ENCODE data around the gene MAP2K3. TPM values are rescaled to one million over a fixed set of nuclear protein-coding genes. Genes with fewer than 3 reads are reported as not detected.

The MAP2K3 gene
- polyA plus RNA-seq, 2 of the 4 experiments (the other 2 are of a cell fraction), result 13.9 to 37.1 TPM

DNA sequence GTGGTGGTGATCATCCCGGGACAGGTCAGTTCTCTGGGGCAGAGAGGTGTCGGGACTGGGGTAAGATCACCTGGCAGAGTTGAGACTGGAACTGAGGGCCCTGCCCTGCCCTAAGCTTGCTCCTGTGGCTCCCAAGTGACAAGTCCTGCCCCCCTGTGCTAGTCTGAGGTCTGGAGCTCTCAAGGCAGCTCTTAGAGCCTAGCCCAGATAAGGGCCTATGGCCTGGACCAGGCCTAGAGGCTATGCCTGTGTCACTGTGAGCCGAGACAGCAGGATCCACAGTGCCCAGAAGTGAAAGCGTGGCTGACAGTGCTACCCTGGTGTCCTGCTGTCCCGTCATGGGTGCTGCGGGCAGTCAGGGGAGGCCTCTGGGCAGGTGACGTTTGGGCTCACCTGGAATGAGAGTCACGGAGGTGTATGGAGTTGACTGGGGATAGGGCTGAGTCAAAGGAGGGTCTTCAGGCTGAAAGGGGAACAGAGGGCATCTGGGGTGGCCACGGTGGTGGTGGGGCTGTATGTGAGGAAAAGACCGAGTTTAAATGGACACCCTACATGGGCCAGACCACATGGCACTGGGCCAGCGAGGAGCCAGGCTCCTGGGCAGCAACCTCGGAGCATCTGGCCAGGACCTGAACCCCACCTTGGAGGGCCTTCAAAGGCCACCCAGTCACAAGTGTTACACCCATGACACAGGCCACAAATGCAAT, 36.8 kb upstream of the MAP2K3 start:
- Histone ChIP-seq H3K4me1 (no peaks in the 10 kb centered on the region), H3K27ac (no peak overlapping the region), H3K4me2 (no peak overlapping the region), H3K4me3 (no peak overlapping the region), H3K9me3 (no peaks in the 10 kb centered on the region)
- no peak for DNase-seq (ENCODE audit: low read depth in 1 of 2, low spot score in 1 of 2)
- 73% methylated on average over 12 of the region's 12 CpGs for WGBS (ENCODE audit: missing lambda C conversion rate)
- FAIRE-seq, result no peak
- TF ChIP-seq HOXB5 (CRISPR knock-in tag; IDR thresholded peaks at IDR 0.05), result no peak
- TF ChIP-seq PHF8 (IDR thresholded peaks at IDR 0.05; ENCODE audit: borderline replicate concordance, low read depth), result no peak
- no peak for TF ChIP-seq NFE2L2 (conservative IDR thresholded peaks at IDR 0.05; ENCODE audit: low read length)
- no peak for TF ChIP-seq TFCP2L1 (CRISPR knock-in tag; IDR thresholded peaks at IDR 0.05)
- TF ChIP-seq HOXA7 (CRISPR knock-in tag; IDR thresholded peaks at IDR 0.05), result no peak
- TF ChIP-seq, protein P1, sequence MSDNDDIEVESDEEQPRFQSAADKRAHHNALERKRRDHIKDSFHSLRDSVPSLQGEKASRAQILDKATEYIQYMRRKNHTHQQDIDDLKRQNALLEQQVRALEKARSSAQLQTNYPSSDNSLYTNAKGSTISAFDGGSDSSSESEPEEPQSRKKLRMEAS (IDR thresholded peaks at IDR 0.05), result no peak
- TF ChIP-seq CHD2 (IDR thresholded peaks at IDR 0.05; ENCODE audit: low read length, partially characterized antibody), result no peak
- TF ChIP-seq, protein P2, sequence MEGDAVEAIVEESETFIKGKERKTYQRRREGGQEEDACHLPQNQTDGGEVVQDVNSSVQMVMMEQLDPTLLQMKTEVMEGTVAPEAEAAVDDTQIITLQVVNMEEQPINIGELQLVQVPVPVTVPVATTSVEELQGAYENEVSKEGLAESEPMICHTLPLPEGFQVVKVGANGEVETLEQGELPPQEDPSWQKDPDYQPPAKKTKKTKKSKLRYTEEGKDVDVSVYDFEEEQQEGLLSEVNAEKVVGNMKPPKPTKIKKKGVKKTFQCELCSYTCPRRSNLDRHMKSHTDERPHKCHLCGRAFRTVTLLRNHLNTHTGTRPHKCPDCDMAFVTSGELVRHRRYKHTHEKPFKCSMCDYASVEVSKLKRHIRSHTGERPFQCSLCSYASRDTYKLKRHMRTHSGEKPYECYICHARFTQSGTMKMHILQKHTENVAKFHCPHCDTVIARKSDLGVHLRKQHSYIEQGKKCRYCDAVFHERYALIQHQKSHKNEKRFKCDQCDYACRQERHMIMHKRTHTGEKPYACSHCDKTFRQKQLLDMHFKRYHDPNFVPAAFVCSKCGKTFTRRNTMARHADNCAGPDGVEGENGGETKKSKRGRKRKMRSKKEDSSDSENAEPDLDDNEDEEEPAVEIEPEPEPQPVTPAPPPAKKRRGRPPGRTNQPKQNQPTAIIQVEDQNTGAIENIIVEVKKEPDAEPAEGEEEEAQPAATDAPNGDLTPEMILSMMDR (IDR thresholded peaks at IDR 0.05), result no peak
- TF ChIP-seq, protein P3, sequence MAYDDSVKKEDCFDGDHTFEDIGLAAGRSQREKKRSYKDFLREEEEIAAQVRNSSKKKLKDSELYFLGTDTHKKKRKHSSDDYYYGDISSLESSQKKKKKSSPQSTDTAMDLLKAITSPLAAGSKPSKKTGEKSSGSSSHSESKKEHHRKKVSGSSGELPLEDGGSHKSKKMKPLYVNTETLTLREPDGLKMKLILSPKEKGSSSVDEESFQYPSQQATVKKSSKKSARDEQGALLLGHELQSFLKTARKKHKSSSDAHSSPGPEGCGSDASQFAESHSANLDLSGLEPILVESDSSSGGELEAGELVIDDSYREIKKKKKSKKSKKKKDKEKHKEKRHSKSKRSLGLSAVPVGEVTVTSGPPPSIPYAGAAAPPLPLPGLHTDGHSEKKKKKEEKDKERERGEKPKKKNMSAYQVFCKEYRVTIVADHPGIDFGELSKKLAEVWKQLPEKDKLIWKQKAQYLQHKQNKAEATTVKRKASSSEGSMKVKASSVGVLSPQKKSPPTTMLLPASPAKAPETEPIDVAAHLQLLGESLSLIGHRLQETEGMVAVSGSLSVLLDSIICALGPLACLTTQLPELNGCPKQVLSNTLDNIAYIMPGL (CRISPR knock-in tag; IDR thresholded peaks at IDR 0.05; ENCODE audit: borderline replicate concordance), result no peak
- TF ChIP-seq, protein P4, sequence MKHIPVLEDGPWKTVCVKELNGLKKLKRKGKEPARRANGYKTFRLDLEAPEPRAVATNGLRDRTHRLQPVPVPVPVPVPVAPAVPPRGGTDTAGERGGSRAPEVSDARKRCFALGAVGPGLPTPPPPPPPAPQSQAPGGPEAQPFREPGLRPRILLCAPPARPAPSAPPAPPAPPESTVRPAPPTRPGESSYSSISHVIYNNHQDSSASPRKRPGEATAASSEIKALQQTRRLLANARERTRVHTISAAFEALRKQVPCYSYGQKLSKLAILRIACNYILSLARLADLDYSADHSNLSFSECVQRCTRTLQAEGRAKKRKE (CRISPR knock-in tag; IDR thresholded peaks at IDR 0.05; ENCODE audit: low read depth), result no peak
- TF ChIP-seq BHLHE40 (IDR thresholded peaks at IDR 0.05; ENCODE audit: low read depth, low read length), result no peak
- no peak for TF ChIP-seq GATA3 (IDR thresholded peaks at IDR 0.05; ENCODE audit: borderline replicate concordance)
- ChIA-PET POLR2A (no interaction called here), CTCF (interaction anchor here (8.2 kb wide), 1 partner anchor 8 kb away, joined by 52 read pairs; no protein-coding TSS in a partner anchor)
- ATAC-seq, result peak in 1 of 2 experiments; percentile 4; a peak in 1 of 6 replicates

DNA sequence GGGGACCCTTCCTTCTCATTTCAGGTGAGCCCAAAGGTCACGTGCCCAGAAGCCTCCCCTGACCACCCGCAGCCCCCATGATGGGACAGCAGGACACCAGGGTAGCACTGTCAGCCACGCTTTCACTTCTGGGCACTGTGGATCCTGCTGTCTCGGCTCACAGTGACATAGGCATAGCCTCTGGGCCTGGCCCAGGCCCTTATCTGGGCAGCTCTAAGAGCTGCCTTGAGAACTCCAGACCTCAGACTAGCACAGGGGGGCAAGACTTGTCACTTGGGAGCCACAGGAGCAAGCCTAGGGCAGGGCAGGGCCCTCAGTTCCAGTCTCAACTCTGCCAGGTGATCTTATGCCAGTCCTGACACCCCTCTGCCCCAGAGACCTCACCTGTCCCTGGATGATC, 36.0 kb upstream of the MAP2K3 start:
- no peak for TF ChIP-seq JUNB (IDR thresholded peaks at IDR 0.05)
- TF ChIP-seq CHD2 (IDR thresholded peaks at IDR 0.05; ENCODE audit: low read length, partially characterized antibody), result no peak
- ATAC-seq, result no peak
- Histone ChIP-seq H3K4me1 (no peaks in the 10 kb centered on the region), H3K4me2 (no peak overlapping the region), H3K9me3 (no peaks in the 10 kb centered on the region), H3K4me3 (no peak overlapping the region), H3K27ac (no peak overlapping the region)
- CTCF ChIA-PET, result interaction anchor here (0.5 to 8.2 kb wide), 6 partner anchors 8 to 265 kb away, joined by 3 to 52 read pairs (median 6); no protein-coding TSS in a partner anchor
- DNase-seq (ENCODE audit: low read depth in 1 of 2, low spot score in 1 of 2), result no peak
- WGBS (ENCODE audit: missing lambda C conversion rate), result 82% methylated on average over 3 of the region's 4 CpGs
- POLR2A ChIA-PET, result no interaction called here
- no peak for FAIRE-seq

DNA sequence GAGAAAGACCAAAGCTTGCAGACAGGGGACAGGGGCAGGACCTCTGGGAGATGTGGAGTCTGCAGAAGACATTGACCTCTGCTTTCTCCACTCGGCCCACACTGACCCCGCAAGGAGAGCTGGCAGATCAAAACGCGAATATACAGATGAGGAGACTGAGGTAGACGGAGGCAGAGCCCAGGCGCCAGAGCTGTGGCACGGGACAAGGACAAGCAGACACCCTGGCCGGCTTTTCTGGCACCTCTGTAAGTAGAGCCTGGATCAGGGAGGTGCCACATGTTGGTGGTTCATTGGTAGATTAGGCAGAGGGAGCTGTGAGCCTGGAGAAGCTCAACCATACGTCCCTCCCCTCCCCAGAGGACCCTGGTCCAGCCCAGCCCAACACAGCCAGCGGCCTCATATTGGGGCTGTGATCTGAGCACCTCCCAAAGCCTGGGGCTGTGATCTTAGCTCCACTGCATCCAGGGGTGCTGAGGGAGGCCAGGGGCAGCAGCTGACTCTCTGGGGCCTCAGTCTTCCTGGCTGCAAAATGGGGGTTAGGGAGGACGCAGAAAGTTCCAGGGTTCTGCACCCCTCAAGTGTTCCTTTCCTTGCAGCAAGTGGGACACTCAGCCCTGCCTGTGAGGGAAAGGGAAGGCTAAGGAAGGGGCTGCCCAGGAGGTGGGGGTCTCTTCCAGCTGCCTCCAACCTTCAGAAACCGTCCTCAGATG, 35.3 kb upstream of the MAP2K3 start:
- no peak overlapping the region for H3K4me3 ChIP-seq
- no peak for FAIRE-seq
- POLR2A ChIA-PET, result no interaction called here
- 78% methylated on average over 12 of the region's 12 CpGs for WGBS (ENCODE audit: missing lambda C conversion rate)
- H3K27ac ChIP-seq, result no peak overlapping the region
- no peak overlapping the region for H3K4me2 ChIP-seq
- TF ChIP-seq ZC3H11A (IDR thresholded peaks at IDR 0.05) (no peak), RFX5 (IDR thresholded peaks at IDR 0.05) (no peak), HOXB13 (CRISPR knock-in tag; IDR thresholded peaks at IDR 0.05; ENCODE audit: low read depth) (no peak), HOXA7 (CRISPR knock-in tag; IDR thresholded peaks at IDR 0.05) (no peak), PHF8 (IDR thresholded peaks at IDR 0.05; ENCODE audit: borderline replicate concordance, low read depth) (no peak), RNF2 (IDR thresholded peaks at IDR 0.05; ENCODE audit: borderline replicate concordance, low read depth) (no peak), RCOR1 (IDR thresholded peaks at IDR 0.05; ENCODE audit: low read depth, low read length) (no peak)
- H3K9me3 ChIP-seq, result no peaks in the 10 kb centered on the region
- DNase-seq (ENCODE audit: low read depth in 1 of 2, low spot score in 1 of 2), result no peak
- H3K4me1 ChIP-seq, result peaks cover 6% of the 10 kb centered on the region; the same call in 1 of the 3 replicates
- CTCF ChIA-PET, result interaction anchor here (0.8 to 8.2 kb wide), 10 partner anchors 9 to 264 kb away, joined by 3 to 52 read pairs (median 6); no protein-coding TSS in a partner anchor
- ATAC-seq, result no peak
